HG03457 (cell line): ENCODE data around the gene MOG.

Experiments used
- ATAC-seq: cut with Tn5 transposase; IDR thresholded peaks from one replicate; pipeline ENCODE4 v1.9.1; 2021; ENCODE audit warnings: moderate number of reproducible peaks; ENCODE audit not compliant: unreplicated experiment

MOG gene

GRCh38 chr6:29674008-29674407, 17.1 kb downstream of the MOG start:
- no peak for ATAC-seq

GRCh38 chr6:29675561-29675960, 18.7 kb downstream of the MOG start:
- no peak for ATAC-seq

- no peak for ATAC-seq
These were observed 20.2 kb downstream of the MOG start for GRCh38 chr6:29676981-29677601.

- ATAC-seq, result no peak
These were observed 21.2 kb downstream of the MOG start for GRCh38 chr6:29678114-29678513.

GRCh38 chr6:29679962-29680361, 23.1 kb downstream of the MOG start:
- no peak for ATAC-seq

GRCh38 chr6:29680416-29680815, 23.5 kb downstream of the MOG start:
- ATAC-seq, result no peak

- ATAC-seq, result no peak
These were observed 24.0 kb downstream of the MOG start, which contains the start of gene ZFP57 for GRCh38 chr6:29680904-29681303. TSS of gene ZFP57 (minus strand) at chr6:29681152. CDS start at chr6:29677003, 4,149 bp downstream.

- no peak for ATAC-seq
These were observed 24.9 kb downstream of the MOG start for GRCh38 chr6:29681811-29682210.

GRCh38 chr6:29685718-29686326, 28.9 kb downstream of the MOG start:
- no peak for ATAC-seq

- no peak for ATAC-seq
These were observed 37.7 kb downstream of the MOG start for GRCh38 chr6:29694637-29695036.

- no peak for ATAC-seq
These were observed 39.5 kb downstream of the MOG start for GRCh38 chr6:29696147-29697125.

GRCh38 chr6:29702519-29703103, 45.7 kb downstream of the MOG start:
- no peak for ATAC-seq

GRCh38 chr6:29705389-29706231, 48.7 kb downstream of the MOG start:
- ATAC-seq, result no peak

GRCh38 chr6:29708432-29709179, 51.7 kb downstream of the MOG start:
- no peak for ATAC-seq

- no peak for ATAC-seq
These were observed 52.3 kb downstream of the MOG start for GRCh38 chr6:29709188-29709587.

GRCh38 chr6:29710281-29710941, 53.5 kb downstream of the MOG start:
- no peak for ATAC-seq

GRCh38 chr6:29720863-29721262, 64.0 kb downstream of the MOG start:
- ATAC-seq, result no peak
